ENCODE measurements around the gene PDGFD. TPM values are rescaled to one million over a fixed set of nuclear protein-coding genes. Genes with fewer than 3 reads are reported as not detected.
A peak's percentile ranks its signal among the peaks of the same experiment; 100 is the strongest.

Gene PDGFD
- 25.0 and 77.1 TPM in 2 replicates for total RNA-seq

GRCh38 chr11:104164028-104164520 lies at the start of gene PDGFD:
Gene PDGFD (minus strand): TSS chr11:104164147.
- peak; percentile 85 to 88 for DNase-seq (ENCODE audit: low read depth in 2 of 2)

- no peak for DNase-seq (ENCODE audit: low read depth in 2 of 2)
Observed at GRCh38 chr11:104206936-104207335, 43.0 kb upstream of the PDGFD start.

- no peak for DNase-seq (ENCODE audit: low read depth in 2 of 2)
Observed at GRCh38 chr11:104205838-104206237, 41.9 kb upstream of the PDGFD start.

- no peak for DNase-seq (ENCODE audit: low read depth in 2 of 2)
Observed at GRCh38 chr11:104200688-104201087, 36.7 kb upstream of the PDGFD start.

GRCh38 chr11:104199053-104199452 lies 35.1 kb upstream of the PDGFD start:
- DNase-seq (ENCODE audit: low read depth in 2 of 2), result no peak

- no peak for DNase-seq (ENCODE audit: low read depth in 2 of 2)
Observed at GRCh38 chr11:104198576-104198975, 34.6 kb upstream of the PDGFD start.

- DNase-seq (ENCODE audit: low read depth in 2 of 2), result no peak
Observed at GRCh38 chr11:104191124-104191523, 27.2 kb upstream of the PDGFD start.

GRCh38 chr11:104183593-104183992 lies 19.6 kb upstream of the PDGFD start:
- no peak for DNase-seq (ENCODE audit: low read depth in 2 of 2)

- DNase-seq (ENCODE audit: low read depth in 2 of 2), result no peak
Observed at GRCh38 chr11:104175769-104176168, 11.8 kb upstream of the PDGFD start.

GRCh38 chr11:104169091-104169490 lies 5.1 kb upstream of the PDGFD start:
- no peak for DNase-seq (ENCODE audit: low read depth in 2 of 2)

GRCh38 chr11:104165014-104165413 lies 1.1 kb upstream of the PDGFD start:
- no peak for DNase-seq (ENCODE audit: low read depth in 2 of 2)

GRCh38 chr11:104163100-104164027 lies 583 bp downstream of the PDGFD start:
- peak in 1 of 2 donors; percentile 43 for DNase-seq (ENCODE audit: low read depth in 2 of 2)

- no peak for DNase-seq (ENCODE audit: low read depth in 2 of 2)
Observed at GRCh38 chr11:104161751-104162450, 2.0 kb downstream of the PDGFD start.

GRCh38 chr11:104159356-104159755 lies 4.6 kb downstream of the PDGFD start:
- no peak for DNase-seq (ENCODE audit: low read depth in 2 of 2)

- no peak for DNase-seq (ENCODE audit: low read depth in 2 of 2)
Observed at GRCh38 chr11:104155375-104155774, 8.6 kb downstream of the PDGFD start.

GRCh38 chr11:104154296-104154695 lies 9.7 kb downstream of the PDGFD start:
- DNase-seq (ENCODE audit: low read depth in 2 of 2), result no peak

GRCh38 chr11:104152941-104153505 lies 10.9 kb downstream of the PDGFD start:
- peak in 1 of 2 donors; percentile 21 for DNase-seq (ENCODE audit: low read depth in 2 of 2)

GRCh38 chr11:104151404-104152204 lies 12.3 kb downstream of the PDGFD start:
- peak in 1 of 2 donors; percentile 28 for DNase-seq (ENCODE audit: low read depth in 2 of 2)

- no peak for DNase-seq (ENCODE audit: low read depth in 2 of 2)
Observed at GRCh38 chr11:104148706-104149105, 15.2 kb downstream of the PDGFD start.

- DNase-seq (ENCODE audit: low read depth in 2 of 2), result peak in 1 of 2 donors; percentile 59
Observed at GRCh38 chr11:104148074-104148473, 15.9 kb downstream of the PDGFD start.

GRCh38 chr11:104146943-104147342 lies 17.0 kb downstream of the PDGFD start:
- DNase-seq (ENCODE audit: low read depth in 2 of 2), result no peak

All from dermis microvascular lymphatic vessel endothelial cell (primary cell).